ENCODE measurements around the gene MVD. TPM values are rescaled to one million over a fixed set of nuclear protein-coding genes. Genes with fewer than 3 reads are reported as not detected.

MVD gene
- total RNA-seq, 1 experiment from 2014 or later, result 25.7 TPM

GRCh38 chr16:88651989-88652761, 10.7 kb downstream of the MVD start:
- DNase-seq, result no peak
- H3K27me3 ChIP-seq, result no peaks in the 10 kb centered on the region
- no peaks in the 10 kb centered on the region for H3K9me3 ChIP-seq
- H3K4me3 ChIP-seq, result no peak overlapping the region
- H3K36me3 ChIP-seq, result no peaks in the 10 kb centered on the region

- H3K27me3 ChIP-seq, result no peaks in the 10 kb centered on the region
- no peak for DNase-seq
- no peaks in the 10 kb centered on the region for H3K36me3 ChIP-seq
- no peaks in the 10 kb centered on the region for H3K9me3 ChIP-seq
- H3K4me3 ChIP-seq, result peak overlapping the region; percentile 14; the same call in 1 of the 2 replicates
Measured at GRCh38 chr16:88651276-88651988, 11.5 kb downstream of the MVD start.

GRCh38 chr16:88650749-88651275, 12.1 kb downstream of the MVD start, which contains the start of gene CYBA:
Gene CYBA, minus strand, starts transcription at chr16:88651053. Its CDS starts 40 bp downstream, at chr16:88651013.
- peak within 1 kb of the TSS; percentile 37 for H3K4me3 ChIP-seq
- H3K36me3 ChIP-seq, result no peaks in the 10 kb centered on the region
- no peaks in the 10 kb centered on the region for H3K9me3 ChIP-seq
- H3K27me3 ChIP-seq, result no peaks in the 10 kb centered on the region
- peak; percentile 43 for DNase-seq

GRCh38 chr16:88649924-88650748, 12.8 kb downstream of the MVD start:
- H3K4me3 ChIP-seq, result peak overlapping the region; percentile 37
- no peaks in the 10 kb centered on the region for H3K9me3 ChIP-seq
- no peak for DNase-seq

GRCh38 chr16:88649195-88649923, 13.5 kb downstream of the MVD start:
- DNase-seq, result no peak
- Histone ChIP-seq H3K36me3 (no peaks in the 10 kb centered on the region), H3K9me3 (no peaks in the 10 kb centered on the region), H3K4me3 (no peak overlapping the region), H3K27me3 (no peaks in the 10 kb centered on the region)

More at GRCh38 chr16:88649924-88650748, 12.8 kb downstream of the MVD start:
- Histone ChIP-seq H3K36me3 (no peaks in the 10 kb centered on the region), H3K27me3 (no peaks in the 10 kb centered on the region)

- Histone ChIP-seq H3K36me3 (no peaks in the 10 kb centered on the region), H3K27me3 (no peaks in the 10 kb centered on the region), H3K4me3 (no peak overlapping the region), H3K9me3 (no peaks in the 10 kb centered on the region)
- DNase-seq, result no peak
Measured at GRCh38 chr16:88647178-88648070, 15.5 kb downstream of the MVD start.

GRCh38 chr16:88646345-88647034, 16.4 kb downstream of the MVD start:
- Histone ChIP-seq H3K36me3 (no peaks in the 10 kb centered on the region), H3K4me3 (no peak overlapping the region), H3K9me3 (no peaks in the 10 kb centered on the region), H3K27me3 (no peaks in the 10 kb centered on the region)
- DNase-seq, result no peak

- H3K4me3 ChIP-seq, result no peak overlapping the region
- H3K9me3 ChIP-seq, result no peaks in the 10 kb centered on the region
- no peaks in the 10 kb centered on the region for H3K27me3 ChIP-seq
- no peak for DNase-seq
- H3K36me3 ChIP-seq, result no peaks in the 10 kb centered on the region
Measured at GRCh38 chr16:88645941-88646340, 16.9 kb downstream of the MVD start.

GRCh38 chr16:88645455-88645854, 17.4 kb downstream of the MVD start:
- Histone ChIP-seq H3K36me3 (no peaks in the 10 kb centered on the region), H3K4me3 (no peak overlapping the region), H3K9me3 (no peaks in the 10 kb centered on the region), H3K27me3 (no peaks in the 10 kb centered on the region)
- DNase-seq, result no peak

GRCh38 chr16:88643644-88643932, 19.3 kb downstream of the MVD start:
- Histone ChIP-seq H3K4me3 (no peak overlapping the region), H3K9me3 (no peaks in the 10 kb centered on the region), H3K27me3 (no peaks in the 10 kb centered on the region), H3K36me3 (no peaks in the 10 kb centered on the region)
- no peak for DNase-seq

- Histone ChIP-seq H3K36me3 (no peaks in the 10 kb centered on the region), H3K27me3 (no peaks in the 10 kb centered on the region), H3K4me3 (no peak overlapping the region), H3K9me3 (no peaks in the 10 kb centered on the region)
- no peak for DNase-seq
Measured at GRCh38 chr16:88642881-88643643, 19.8 kb downstream of the MVD start.

- H3K27me3 ChIP-seq, result no peaks in the 10 kb centered on the region
- no peaks in the 10 kb centered on the region for H3K36me3 ChIP-seq
- no peak overlapping the region for H3K4me3 ChIP-seq
- no peak for DNase-seq
- H3K9me3 ChIP-seq, result no peaks in the 10 kb centered on the region
Measured at GRCh38 chr16:88640498-88641247, 22.2 kb downstream of the MVD start.

- no peak for DNase-seq
- H3K36me3 ChIP-seq, result no peaks in the 10 kb centered on the region
- no peak overlapping the region for H3K4me3 ChIP-seq
- no peaks in the 10 kb centered on the region for H3K27me3 ChIP-seq
- H3K9me3 ChIP-seq, result no peaks in the 10 kb centered on the region
Measured at GRCh38 chr16:88640039-88640495, 22.8 kb downstream of the MVD start.

Measured in MG63 (cell line).